Raji (cell line): ENCODE results near the gene DNAH8.

Experiments used
- POLR2A ChIP-seq: IDR thresholded peaks from 2 replicates; pipeline ENCODE4 v1.6.1; 2011; ENCODE audit warnings: low read depth, low read length, control low read depth; ENCODE audit not compliant: insufficient read depth

DNAH8 gene

DNA sequence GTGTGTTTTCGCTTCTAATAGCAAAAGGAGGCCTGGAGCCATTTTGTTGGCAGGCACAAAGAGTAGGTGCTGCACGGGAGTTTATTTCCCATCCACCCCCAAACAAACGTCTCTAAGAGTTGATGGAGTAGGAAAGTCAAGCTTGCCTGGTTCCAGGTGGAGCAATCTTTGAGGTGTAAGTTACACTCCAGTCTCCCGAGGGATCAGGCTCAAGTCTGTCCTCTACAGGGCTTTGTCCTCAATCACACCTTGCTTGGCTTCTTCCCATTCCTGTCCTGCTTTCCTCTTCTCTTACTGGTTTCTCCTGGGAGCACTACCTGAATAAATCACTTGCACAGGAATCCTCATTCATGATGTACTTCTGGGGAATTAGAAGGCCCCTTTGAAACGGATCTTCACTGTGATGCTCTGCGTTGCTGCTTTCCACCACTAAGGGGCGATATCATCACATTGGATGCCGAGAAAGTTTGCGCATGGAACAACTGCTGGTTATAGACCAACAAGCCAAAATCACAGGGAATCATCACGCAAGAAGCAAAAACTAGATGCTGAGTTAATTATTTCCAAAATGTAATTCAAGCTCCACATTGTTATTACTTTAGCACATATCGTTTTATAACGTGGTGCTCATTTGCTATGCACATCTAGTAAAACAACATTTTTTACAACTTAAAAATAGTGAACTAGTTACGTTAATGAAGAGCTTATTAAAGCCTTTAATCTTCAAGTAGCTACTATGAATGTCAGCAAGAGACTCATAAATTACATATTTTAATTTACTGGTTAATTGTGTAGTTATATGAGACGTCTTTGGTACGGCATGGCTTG lies 156.8 kb downstream of the DNAH8 start:
- TF ChIP-seq POLR2A: no peak

DNA sequence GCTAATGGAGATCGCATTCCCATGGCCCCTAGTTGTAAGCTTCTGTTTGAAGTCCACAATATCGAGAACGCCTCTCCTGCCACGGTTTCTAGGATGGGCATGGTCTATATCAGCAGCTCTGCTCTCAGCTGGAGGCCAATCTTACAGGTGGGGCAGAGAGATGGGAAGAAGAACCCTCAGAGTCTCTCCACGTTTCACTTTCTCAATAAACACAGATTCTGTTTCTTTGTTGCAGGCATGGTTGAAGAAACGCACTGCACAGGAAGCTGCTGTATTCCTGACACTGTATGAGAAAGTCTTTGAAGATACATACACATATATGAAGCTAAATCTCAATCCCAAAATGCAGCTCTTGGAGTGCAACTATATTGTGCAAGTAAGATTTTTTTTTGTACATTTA lies 157.9 kb downstream of the DNAH8 start:
- no peak for TF ChIP-seq POLR2A

DNA sequence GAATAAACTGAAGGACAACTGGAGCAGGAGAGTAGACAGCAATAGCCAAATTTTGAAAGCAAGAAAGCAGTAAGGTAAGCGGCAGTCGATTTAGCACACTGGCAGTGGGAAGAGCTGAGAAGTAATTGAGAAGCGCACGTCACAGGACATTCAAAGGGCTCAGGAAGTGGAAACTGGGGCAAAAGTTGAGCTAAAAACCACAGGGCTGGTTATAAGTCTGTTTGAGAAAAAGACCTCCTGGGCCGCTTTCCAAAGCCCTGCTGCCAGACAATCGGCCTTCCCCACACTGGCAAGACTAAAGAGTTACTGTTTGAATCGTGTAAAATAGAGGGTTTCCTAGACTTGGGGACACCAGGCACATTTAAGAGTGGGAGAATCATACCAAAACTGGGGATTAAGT lies 161.4 kb downstream of the DNAH8 start:
- TF ChIP-seq POLR2A: no peak

DNA sequence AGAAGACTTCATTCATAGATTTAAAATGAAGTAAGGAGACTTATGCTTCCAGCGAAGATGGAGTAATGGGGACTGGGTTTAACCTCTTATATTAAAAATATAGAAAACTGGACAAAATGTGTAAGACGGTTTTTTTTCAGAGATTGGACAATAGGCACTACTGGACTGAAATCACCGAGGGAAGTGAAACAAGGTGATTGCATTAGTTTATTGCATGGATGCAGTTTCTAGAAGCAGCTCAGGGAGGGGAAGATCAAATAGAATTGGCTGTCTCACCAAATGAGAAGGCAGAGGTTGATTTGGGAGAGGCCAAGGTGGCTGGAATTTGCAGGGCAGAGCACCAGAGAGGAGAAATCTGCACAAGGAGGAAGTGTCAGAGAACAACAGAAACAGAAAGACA lies 162.6 kb downstream of the DNAH8 start:
- no peak for TF ChIP-seq POLR2A

DNA sequence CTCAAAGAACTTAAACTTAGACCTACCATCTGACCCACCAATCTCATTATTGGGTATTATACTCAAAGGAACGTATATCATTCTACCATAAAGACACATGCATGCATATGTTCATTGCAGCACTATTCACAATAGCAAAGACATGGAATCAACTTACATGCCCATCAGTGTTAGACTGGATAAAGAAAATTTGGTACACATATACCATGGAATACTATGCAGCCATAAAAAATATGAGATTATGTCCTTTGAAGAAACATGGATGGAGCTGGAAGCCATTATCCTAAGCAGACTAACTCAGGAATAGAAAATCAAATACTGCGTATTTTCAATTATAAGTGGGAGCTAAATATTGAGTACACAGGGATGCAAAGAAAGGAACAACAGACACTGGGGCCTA lies 167.0 kb downstream of the DNAH8 start:
- no peak for TF ChIP-seq POLR2A

DNA sequence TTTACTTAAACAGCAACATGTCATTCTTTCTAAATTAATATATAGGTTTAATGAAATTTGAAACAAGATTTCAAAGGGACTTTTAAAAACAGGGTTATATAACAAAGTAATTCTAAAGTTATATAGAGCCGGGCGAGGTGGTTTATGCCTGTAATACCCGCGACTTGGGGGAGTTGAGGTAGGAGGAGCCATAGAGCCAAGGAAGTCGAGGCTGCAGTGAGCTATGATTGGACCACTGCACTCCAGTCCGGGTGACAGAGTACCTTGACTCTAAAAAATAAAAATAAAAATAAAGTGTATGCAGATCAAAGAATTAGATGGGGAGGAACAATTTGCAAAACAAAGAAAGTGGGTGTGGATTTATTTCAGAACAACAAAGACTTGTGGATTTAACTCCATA lies 182.4 kb downstream of the DNAH8 start:
- no peak for TF ChIP-seq POLR2A

DNA sequence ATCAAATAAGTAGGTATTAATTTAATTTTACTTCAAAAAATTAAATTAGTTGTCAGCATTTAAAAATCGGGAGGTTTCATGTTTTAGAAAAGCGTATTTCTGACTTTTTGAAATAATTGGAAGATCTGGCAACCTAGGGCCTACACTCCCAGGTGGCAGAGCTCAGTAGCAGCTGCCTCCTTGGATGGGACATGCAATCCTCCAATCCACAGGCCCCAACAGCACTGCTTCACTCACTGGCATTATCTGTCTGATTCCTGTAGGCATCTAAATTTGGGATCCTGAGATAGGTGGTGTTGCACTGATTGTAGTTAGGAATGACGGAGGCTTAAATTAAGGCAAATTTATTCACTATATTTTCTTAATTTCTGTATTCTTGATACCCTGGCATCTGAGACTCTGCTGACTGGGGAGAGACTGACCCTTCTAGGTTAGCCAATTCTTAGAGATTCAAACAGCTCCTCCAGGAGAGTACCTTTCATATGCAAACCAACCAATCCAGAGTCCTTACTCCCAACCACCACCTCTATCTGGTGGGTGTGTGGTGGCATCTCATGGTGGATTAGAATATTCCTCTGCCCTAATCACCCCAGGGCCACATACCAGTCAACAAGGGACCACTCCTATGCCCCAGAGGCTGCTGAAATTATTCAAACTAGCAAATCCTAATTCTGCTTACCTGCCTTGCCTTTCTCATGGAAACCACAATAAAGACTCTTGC lies 186.9 kb downstream of the DNAH8 start:
- TF ChIP-seq POLR2A: no peak

DNA sequence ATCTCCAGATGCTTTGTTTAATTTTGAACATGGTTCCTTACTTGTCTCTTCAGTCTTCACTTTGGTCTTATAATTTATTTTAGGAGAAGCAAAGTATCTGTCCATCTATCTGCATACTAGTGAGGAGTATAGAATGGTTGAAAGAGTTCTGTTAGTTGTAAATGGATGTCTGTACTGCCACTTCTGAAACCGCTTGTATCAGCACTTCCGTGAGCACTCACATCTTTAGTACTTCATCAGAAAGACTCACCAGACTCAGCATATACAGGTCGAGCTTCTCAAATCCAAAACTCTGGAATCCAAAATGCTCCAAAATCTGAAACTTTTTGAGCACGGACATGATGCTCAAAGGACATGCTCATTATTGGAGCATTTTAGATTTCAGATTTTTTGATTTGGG lies 191.5 kb downstream of the DNAH8 start:
- TF ChIP-seq POLR2A: no peak

DNA sequence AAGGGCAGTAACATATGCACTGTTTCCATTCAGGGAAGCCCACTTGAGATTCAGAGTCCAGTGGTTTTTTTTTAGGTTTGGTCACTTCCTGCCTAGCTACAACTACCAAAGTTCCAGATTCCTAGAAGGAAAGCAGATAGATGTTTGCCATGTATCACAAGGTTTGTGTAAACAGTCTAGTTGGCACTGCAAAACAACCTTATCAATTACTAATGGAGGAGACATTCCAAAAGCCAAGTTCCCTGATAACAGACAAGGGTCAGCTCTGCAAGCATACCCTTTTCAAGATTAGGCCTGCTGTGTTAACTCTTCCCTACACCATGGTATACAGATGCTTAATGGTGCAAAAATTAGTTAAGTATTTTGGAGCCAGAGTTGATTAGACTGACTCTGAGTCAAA lies 192.2 kb downstream of the DNAH8 start:
- TF ChIP-seq POLR2A: no peak

DNA sequence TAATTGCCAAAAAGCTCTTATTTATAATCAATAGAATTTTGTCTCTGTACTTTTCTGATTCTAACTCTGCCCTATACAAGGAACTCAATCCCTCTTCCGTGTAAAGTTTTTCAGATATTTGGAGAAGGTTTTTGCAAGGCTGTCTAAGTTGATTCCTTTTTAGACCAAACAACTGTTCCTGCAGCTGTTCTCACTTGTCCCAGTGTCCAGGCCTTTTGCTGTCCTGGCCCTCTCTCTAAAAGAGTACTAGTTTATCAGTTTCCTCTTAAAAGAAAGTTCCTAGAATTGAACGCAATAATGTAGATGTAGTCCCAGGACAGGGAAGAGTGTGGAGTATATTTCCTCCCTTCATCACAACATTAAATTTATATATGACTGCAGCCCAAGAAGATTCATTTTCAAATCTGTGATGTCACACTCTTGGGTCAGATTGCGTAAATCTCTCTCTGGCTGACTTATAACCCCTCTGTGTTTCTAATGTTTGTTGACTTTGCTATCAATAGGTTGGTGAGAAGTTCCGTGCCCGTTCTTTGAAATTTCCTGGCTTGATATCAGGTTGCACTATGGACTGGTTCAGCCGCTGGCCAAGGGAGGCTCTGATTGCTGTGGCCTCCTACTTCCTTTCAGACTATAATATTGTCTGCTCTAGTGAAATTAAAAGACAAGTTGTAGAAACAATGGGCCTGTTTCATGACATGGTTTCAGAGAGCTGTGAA lies 194.1 kb downstream of the DNAH8 start:
- no peak for TF ChIP-seq POLR2A

DNA sequence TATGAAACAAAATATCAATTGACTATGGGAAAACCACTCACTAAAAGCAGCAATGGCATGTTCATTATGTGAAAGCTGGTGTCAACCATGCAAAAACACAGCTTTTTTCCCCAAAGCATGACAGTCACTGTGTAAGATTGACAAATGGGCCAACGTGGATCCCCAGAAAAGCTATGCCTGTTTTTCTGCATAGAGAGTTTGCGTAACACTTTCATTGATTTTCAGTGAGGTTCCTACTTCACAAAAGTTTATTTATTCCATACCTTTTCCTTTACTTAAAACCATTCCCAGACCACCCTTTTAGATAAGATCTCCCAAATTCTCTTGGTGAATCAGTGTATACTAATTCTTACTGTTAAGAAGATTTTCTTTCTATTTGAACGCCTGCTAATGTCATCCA lies 195.1 kb downstream of the DNAH8 start:
- no peak for TF ChIP-seq POLR2A

DNA sequence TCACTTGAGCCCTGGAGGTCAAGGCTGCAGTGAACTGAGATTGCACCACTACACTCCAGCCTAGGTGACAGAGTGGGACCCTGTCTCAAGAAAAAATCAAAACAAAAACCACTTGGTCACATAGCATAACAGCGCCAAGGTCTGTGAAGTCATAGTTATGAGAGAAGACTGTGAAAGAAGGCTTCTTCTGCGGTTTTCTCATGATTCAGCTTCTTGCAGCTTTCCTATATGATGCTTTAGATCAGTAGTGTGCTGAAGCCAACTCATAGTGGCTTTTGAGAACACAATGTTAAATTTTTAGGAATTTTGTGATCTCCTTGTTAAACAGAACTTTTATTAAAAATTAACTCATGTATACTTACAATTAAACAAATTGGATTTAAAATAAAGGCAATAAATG lies 197.3 kb downstream of the DNAH8 start:
- no peak for TF ChIP-seq POLR2A

DNA sequence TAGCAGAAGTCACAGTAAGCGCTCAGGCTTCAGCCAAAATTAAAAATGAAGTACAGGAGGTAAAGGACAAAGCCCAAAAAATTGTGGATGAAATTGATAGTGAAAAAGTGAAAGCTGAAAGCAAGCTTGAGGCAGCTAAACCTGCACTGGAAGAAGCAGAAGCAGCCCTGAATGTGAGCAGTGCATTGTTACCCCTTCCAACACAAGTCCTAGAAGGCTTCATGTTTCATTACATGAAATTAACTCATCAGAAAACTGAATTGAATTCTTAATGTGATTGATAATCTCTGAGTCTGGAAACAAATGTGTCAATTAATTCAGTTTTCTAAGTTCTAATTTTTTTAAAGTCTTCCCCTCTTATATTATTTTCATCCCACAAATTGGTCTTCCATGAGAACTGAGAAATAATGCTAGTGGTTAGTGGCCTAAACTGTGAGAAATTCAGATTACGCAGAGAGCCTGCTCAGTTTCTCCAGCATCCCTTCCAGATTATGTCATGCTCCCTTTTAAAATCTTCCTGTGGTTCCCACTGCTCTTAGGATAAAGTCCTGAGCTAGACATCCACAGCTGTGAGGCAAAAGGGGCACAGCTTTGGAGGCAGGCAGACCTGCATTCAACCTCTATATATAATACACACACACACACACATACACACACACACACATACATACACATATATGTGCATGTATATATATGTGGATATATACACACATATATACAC lies 200.3 kb downstream of the DNAH8 start:
- TF ChIP-seq POLR2A: no peak

DNA sequence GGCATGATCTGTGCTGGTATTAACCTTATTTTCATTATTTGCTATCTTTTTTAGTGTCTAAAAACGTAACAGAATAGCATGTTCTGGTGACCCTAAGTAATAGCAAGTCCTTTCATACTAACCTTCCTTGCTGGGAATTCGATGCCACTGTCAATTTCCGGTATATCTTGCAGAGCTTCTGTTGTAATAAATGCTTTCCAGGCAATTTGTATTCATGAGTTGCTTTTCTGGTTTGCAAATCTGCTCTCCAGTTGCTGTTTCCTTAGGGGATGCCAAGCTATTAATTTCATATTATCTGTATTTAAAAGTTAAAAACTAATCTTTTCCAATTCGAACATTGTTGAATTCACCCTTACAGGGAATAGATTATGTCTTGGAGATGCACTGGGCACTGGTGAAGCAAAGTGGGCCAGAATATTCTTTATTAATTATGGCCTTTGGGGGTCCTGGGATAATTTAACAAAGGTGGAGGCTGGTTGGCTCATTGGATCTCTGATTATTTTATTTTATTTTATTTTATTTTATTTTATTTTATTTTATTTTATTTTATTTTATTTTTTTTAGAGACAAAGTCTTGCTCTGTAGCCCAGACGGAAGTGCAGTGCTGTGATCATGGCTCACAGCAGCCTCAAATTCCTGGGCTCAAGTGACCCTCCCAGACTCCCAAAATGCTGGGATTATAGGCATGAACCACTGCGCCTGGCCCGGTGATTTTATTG lies 209.8 kb downstream of the DNAH8 start:
- no peak for TF ChIP-seq POLR2A

DNA sequence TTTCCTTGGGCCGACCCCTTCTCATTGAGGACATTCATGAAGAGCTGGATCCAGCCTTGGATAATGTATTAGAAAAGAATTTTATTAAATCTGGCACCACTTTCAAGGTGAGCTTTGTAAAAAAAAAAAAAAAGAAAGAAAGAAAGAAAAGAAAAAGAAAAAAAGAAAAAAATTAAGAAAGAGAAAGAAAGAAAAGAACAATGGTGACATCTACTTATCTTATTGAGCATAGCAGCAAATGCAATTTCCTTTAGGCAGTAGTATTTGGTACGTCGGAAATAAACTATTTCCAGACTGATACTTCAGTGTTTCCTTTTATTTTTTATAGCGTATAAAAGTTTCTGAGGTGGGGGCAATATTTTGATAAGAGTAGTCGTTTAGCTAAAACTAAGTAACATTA lies 214.4 kb downstream of the DNAH8 start:
- TF ChIP-seq POLR2A: no peak

DNA sequence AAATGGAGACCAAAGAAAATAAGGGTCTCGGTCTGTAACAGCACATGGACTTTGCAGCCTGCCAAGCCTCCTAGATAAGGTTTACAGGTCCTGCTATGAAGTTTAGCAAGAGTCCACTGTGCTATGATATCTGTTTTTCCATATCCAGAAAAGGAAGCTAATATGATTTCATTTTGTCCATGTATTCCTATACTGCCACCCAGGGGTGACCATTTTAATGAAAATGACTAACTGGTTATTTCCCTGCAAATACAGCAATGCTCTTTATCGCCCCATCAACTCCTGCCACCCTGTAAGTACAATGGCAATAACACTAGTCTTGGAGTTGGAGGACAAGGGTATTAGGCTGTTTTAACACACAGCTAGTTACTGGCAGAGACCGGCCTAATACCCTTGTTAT lies 218.3 kb downstream of the DNAH8 start:
- no peak for TF ChIP-seq POLR2A
